T-helper 1 cell (primary cell): ENCODE measurements around the gene FAXDC2.

Source experiments
- DNase-seq, 5 donors: peaks; one replicate each; pipeline ENCODE4 v3.0.0-alpha.2; 2012 to 2020

FAXDC2 gene

DNA sequence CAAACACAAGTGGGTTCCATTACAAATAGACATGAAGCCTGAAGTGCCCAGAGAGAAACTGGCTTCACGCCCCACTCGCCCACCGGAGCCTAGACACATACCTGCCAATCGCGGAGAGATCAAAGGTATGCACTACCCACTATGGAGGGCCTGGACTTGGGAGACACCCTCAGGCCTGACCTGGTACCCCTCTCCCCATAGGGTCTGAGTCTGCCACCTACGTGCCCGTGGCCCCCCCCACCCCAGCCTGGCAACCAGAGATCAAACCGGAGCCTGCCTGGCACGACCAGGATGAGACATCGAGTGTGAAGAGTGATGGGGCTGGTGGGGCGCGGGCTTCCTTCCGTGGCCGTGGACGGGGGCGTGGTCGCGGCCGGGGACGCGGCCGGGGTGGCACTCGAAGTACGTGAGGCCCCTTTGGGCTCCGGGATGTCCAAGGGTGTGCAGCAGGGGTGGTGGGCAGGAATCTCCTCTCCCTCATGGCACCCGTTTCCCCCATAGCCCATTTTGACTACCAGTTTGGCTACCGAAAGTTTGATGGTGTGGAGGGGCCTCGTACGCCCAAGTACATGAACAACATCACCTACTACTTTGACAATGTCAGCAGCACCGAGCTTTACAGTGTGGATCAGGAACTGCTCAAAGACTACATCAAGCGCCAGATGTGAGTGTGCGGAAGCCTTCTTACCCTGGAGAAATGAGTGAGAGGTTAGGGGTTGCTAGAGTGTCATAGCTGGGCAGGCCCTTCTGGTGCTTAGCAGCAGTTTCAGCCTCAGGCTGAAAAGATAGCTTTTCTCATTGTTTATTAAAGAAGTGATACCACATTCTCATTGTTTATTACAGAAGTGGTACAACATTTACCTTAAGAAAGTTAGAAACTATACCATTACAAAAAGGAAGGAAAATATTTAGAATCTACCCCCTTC is 56.5 kb downstream of the FAXDC2 start:
- DNase-seq = no peak

GRCh38 chr5:154791535-154791934 is 58.9 kb downstream of the FAXDC2 start:
- DNase-seq = no peak

- no peak for DNase-seq
Measured at GRCh38 chr5:154788212-154788611, 62.2 kb downstream of the FAXDC2 start.

- no peak for DNase-seq
Measured at GRCh38 chr5:154786414-154786813, 64.0 kb downstream of the FAXDC2 start.

- DNase-seq = no peak
Measured at GRCh38 chr5:154784856-154785255, 65.5 kb downstream of the FAXDC2 start.

GRCh38 chr5:154783774-154784460 is 66.5 kb downstream of the FAXDC2 start:
- DNase-seq = no peak

- DNase-seq = no peak
Measured at GRCh38 chr5:154782812-154783592, 67.4 kb downstream of the FAXDC2 start.

GRCh38 chr5:154782326-154782725 is 68.1 kb downstream of the FAXDC2 start:
- no peak for DNase-seq

DNA sequence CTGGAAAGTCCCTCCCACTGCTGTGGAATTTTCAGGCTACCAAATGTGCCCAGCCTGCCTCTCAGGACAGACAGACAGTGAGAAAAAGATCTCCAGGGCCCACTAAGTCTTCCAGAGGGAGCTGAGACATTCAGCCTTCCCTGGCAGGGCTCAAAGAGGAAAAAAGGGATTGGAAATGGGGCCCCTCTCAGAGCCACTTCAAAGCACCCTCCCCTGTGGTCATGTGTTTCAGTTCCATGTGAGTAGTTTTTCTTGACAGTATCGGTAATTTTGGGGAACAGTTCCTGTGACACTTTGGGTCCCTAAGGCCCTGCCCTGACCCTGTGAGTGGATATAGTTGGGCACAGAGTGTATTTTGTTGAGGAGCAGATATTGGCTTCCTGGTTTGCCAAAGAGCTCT is 70.3 kb downstream of the FAXDC2 start:
- no peak for DNase-seq

- DNase-seq = no peak
Measured at GRCh38 chr5:154779105-154779504, 71.3 kb downstream of the FAXDC2 start.

- DNase-seq = no peak
Measured at GRCh38 chr5:154778534-154778933, 71.9 kb downstream of the FAXDC2 start.

GRCh38 chr5:154776167-154776566 is 74.2 kb downstream of the FAXDC2 start:
- DNase-seq = no peak

DNA sequence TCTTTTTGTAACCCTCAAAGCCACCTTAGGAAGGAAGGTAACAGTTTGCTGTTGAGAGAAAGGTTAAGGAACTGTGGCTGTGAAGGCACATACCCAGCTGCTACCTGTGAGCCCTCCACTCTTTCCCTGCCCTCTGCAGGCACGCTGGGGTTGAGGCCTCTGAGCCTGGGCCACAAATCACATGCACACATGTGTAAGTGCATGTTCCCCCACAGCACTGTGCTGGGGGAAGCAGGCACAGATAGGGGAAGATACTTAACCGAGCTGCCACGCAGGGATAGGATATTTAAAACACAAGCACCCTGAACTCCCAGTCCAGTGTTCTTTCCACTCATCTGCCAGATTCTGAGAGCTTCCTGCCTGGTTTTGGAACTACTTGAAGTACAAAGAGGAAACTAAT is 77.1 kb downstream of the FAXDC2 start:
- no peak for DNase-seq

DNA sequence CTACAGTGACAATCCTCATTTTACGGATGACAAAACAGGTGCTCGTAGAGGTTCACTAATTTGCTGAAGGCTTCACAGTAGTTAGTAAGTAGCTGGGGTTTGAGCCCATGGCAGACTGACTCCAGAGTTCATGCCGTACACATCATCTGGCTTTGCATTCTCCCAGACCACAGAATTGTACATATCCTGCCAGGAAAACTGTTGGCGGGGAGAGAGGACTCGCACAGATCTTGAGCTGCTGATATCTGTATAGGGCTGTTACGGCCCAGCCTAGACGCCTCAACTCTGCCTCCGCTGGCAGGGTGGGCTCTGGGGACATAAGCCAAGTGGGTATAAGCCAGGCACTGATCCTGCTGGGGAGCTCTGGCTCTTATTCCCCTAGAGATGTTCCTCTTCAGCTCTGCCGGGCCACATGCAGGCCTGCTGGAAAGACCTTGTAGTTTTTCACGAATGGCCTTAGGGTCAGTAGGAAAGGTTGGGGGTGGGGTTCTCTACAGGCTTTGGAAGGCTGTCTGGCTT is 79.0 kb downstream of the FAXDC2 start:
- no peak for DNase-seq

DNA sequence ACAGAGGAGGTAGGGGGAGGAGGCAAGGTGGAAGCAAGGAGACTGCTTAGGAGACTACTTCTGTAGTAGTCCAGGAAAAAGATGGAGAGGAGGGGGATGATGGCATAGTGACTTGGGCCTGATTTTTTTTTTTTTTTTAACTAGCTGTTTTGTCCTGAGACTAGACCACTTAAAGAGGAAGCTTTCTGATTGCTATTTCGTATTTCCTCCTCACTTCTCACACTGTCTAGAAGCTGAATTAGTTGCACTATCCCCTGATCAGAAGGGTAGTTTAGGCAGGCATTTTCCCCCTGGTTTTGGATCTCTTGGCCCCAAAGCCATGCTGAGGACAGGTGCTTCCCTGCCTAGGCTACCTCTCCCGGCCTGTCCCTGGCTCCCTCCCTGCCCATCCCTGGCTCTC is 80.3 kb downstream of the FAXDC2 start:
- no peak for DNase-seq
